ENCODE data around the gene GBF1. TPM values are rescaled to one million over a fixed set of nuclear protein-coding genes. Genes with fewer than 3 reads are reported as not detected.

GBF1 gene
- total RNA-seq, 1 donor: 38.0 TPM

GRCh38 chr10:102200751-102201640 is 44.3 kb upstream of the GBF1 start:
- no peak overlapping the region for H2AFZ ChIP-seq (ENCODE audit: low read length)
- no peak overlapping the region for H3K4me2 ChIP-seq (ENCODE audit: insufficient read depth, low read length)
- H3K4me1 ChIP-seq (ENCODE audit: insufficient read depth, low read length): no peaks in the 10 kb centered on the region
- no peaks in the 10 kb centered on the region for H4K20me1 ChIP-seq (ENCODE audit: insufficient read depth, low read length)
- DNase-seq (ENCODE audit: insufficient read length, low spot score, missing footprints): no peak
- no peaks in the 10 kb centered on the region for H3K36me3 ChIP-seq (ENCODE audit: insufficient read depth, low read length)
- no peak overlapping the region for H3K27ac ChIP-seq (ENCODE audit: low read depth, low read length)
- H3K79me2 ChIP-seq (ENCODE audit: insufficient read depth, low read length): no peaks in the 10 kb centered on the region
- H3K27me3 ChIP-seq (ENCODE audit: insufficient read depth, low read length): peaks cover 9% of the 10 kb centered on the region
- no peak overlapping the region for H3K4me3 ChIP-seq (ENCODE audit: insufficient read depth, low read length)
- no peak for TF ChIP-seq CTCF (IDR thresholded peaks at IDR 0.05; ENCODE audit: extremely low read depth, low read depth, low read length)
- peaks cover 9% of the 10 kb centered on the region for H3K9me3 ChIP-seq (ENCODE audit: low read depth, low read length)

- H3K4me2 ChIP-seq (ENCODE audit: insufficient read depth, low read length): no peak overlapping the region
- H3K9me3 ChIP-seq (ENCODE audit: low read depth, low read length): peaks cover 9% of the 10 kb centered on the region
- TF ChIP-seq CTCF (IDR thresholded peaks at IDR 0.05; ENCODE audit: extremely low read depth, low read depth, low read length): no peak
- no peak overlapping the region for H3K27ac ChIP-seq (ENCODE audit: low read depth, low read length)
- H3K4me1 ChIP-seq (ENCODE audit: insufficient read depth, low read length): no peaks in the 10 kb centered on the region
- H3K4me3 ChIP-seq (ENCODE audit: insufficient read depth, low read length): no peak overlapping the region
- no peaks in the 10 kb centered on the region for H4K20me1 ChIP-seq (ENCODE audit: insufficient read depth, low read length)
- H3K79me2 ChIP-seq (ENCODE audit: insufficient read depth, low read length): no peaks in the 10 kb centered on the region
- peaks cover 9% of the 10 kb centered on the region for H3K27me3 ChIP-seq (ENCODE audit: insufficient read depth, low read length)
- no peak for DNase-seq (ENCODE audit: insufficient read length, low spot score, missing footprints)
- no peak overlapping the region for H2AFZ ChIP-seq (ENCODE audit: low read length)
- H3K36me3 ChIP-seq (ENCODE audit: insufficient read depth, low read length): no peaks in the 10 kb centered on the region
These were observed 42.9 kb upstream of the GBF1 start for GRCh38 chr10:102202386-102202785.

GRCh38 chr10:102208311-102209035 is 36.9 kb upstream of the GBF1 start:
- peaks cover 2% of the 10 kb centered on the region for H3K27me3 ChIP-seq (ENCODE audit: insufficient read depth, low read length)
- peaks cover 10% of the 10 kb centered on the region for H3K4me1 ChIP-seq (ENCODE audit: insufficient read depth, low read length)
- no peaks in the 10 kb centered on the region for H3K36me3 ChIP-seq (ENCODE audit: insufficient read depth, low read length)
- H3K9me3 ChIP-seq (ENCODE audit: low read depth, low read length): peaks cover 9% of the 10 kb centered on the region
- H3K4me2 ChIP-seq (ENCODE audit: insufficient read depth, low read length): no peak overlapping the region
- H3K4me3 ChIP-seq (ENCODE audit: insufficient read depth, low read length): no peak overlapping the region
- no peak for DNase-seq (ENCODE audit: insufficient read length, low spot score, missing footprints)
- no peak overlapping the region for H2AFZ ChIP-seq (ENCODE audit: low read length)
- TF ChIP-seq CTCF (IDR thresholded peaks at IDR 0.05; ENCODE audit: extremely low read depth, low read depth, low read length): no peak
- no peak overlapping the region for H3K27ac ChIP-seq (ENCODE audit: low read depth, low read length)
- H4K20me1 ChIP-seq (ENCODE audit: insufficient read depth, low read length): no peaks in the 10 kb centered on the region
- no peaks in the 10 kb centered on the region for H3K79me2 ChIP-seq (ENCODE audit: insufficient read depth, low read length)

Measured in osteoblast (primary cell).